Fibroblast of skin of left quadriceps (primary cell): ENCODE results near the gene LEO1.

Experiments used
- DNase-seq, 2 experiments: peaks; one replicate each; pipeline ENCODE4 v3.0.0-alpha.2; 2013; ENCODE audit warnings: low read depth in 2 of 2

LEO1 gene

GRCh38 chr15:51931638-51932037, 39.9 kb downstream of the LEO1 start:
- DNase-seq, result no peak

- DNase-seq, result no peak
Measured at GRCh38 chr15:51931016-51931415, 40.6 kb downstream of the LEO1 start.

- no peak for DNase-seq
Measured at GRCh38 chr15:51926809-51927208, 44.8 kb downstream of the LEO1 start.

- DNase-seq, result no peak
Measured at GRCh38 chr15:51924156-51925068, 47.2 kb downstream of the LEO1 start.

- DNase-seq, result no peak
Measured at GRCh38 chr15:51917493-51917892, 54.1 kb downstream of the LEO1 start.

- DNase-seq, result no peak
Measured at GRCh38 chr15:51912528-51912927, 59.0 kb downstream of the LEO1 start.

GRCh38 chr15:51909584-51909983, 62.0 kb downstream of the LEO1 start:
- no peak for DNase-seq

- DNase-seq, result no peak
Measured at GRCh38 chr15:51908316-51908715, 63.3 kb downstream of the LEO1 start.

GRCh38 chr15:51907136-51907862, 64.3 kb downstream of the LEO1 start:
- no peak for DNase-seq

GRCh38 chr15:51904931-51905330, 66.6 kb downstream of the LEO1 start:
- DNase-seq, result no peak

GRCh38 chr15:51904421-51904820, 67.2 kb downstream of the LEO1 start:
- DNase-seq, result no peak

- no peak for DNase-seq
Measured at GRCh38 chr15:51889486-51889885, 82.1 kb downstream of the LEO1 start.

- DNase-seq, result no peak
Measured at GRCh38 chr15:51888593-51889195, 82.9 kb downstream of the LEO1 start.
